Cerebellar cortex (tissue), 1 donor: ENCODE measurements around the gene CDKN1C.

Experiments used
- DNase-seq: peaks from one replicate; pipeline ENCODE4 v3.0.0-alpha.2; 2015; ENCODE audit warnings: low spot score

Gene CDKN1C

DNA sequence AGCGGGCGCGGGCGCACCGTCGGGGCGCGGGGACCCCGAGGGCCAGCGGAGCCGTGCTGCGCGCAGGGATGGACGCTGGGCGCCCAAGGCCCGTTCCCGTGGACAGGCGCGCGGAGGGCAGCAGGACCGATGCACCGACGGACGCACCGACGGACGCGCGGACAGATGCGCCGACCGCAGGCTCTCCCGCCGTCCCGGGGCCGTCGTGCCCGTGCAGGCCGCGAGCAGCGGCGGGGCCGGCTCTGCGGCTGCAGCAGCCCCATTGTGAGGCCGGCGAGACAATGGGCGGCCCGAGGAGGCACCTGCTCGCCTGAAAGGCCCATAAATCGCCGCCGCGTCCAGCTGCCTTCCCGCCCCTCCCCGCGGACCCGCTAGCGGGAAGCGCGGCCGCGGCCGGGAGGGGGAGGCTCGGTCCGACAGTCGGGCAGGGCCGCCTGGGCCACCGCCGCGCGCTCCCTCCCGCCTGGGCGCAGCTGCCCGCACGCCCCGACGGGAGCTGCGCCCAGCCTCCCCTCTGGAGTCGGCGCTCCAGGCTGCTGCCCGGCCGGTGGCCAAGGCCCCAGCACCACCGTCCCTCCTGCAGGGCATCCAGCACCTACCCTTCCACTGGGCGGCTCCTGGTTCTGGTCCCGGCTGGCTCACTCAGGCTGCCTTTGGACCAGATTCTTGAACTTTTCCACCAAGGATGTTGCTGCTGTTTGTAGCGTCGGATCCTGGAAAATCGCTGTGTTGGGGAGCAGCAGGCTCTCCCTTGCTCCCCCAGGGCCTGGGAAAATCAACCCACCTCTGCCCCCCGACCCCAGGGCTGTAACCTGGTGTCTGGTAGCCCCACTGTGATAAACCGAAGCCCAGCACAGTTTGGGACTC is 15.8 kb downstream of the CDKN1C start:
- no peak for DNase-seq

- DNase-seq: no peak
Measured at GRCh38 chr11:2869134-2869526, 16.4 kb downstream of the CDKN1C start.

- DNase-seq: no peak
Measured at GRCh38 chr11:2868506-2869133, 17.0 kb downstream of the CDKN1C start.

- DNase-seq: no peak
Measured at GRCh38 chr11:2867722-2868505, 17.7 kb downstream of the CDKN1C start.

GRCh38 chr11:2867142-2867541 is 18.4 kb downstream of the CDKN1C start:
- no peak for DNase-seq

DNA sequence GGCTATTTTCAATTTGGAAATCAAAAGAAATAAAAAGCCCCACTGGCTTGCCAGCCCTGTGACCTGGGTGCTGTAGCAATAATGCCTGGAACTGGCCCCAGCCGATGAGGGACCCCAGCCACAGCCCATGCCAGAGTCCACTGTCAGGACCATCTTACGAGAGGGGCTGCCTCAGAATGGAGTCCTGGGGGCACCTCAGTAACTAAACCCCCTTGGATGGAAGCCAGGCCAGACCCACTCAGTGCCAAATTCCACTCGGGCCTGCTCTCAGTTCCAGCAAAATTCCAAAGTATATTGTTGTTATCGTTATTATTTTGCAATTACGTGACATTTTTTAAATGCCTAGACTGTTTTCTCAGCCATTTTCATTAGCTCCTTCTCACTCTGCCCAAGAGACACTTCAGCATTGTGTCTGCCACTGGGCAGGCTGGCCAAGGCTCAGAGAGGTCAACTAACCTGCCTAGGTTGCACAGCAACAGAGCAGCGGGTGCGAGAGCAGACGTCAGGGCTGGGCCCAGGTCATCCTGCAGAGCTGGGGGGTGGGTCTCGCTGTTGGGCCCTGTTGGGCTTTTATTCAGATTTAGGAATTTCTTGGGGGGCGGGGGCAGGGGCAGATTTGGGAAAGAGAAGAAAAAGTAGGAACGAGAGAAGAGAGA is 19.5 kb downstream of the CDKN1C start:
- DNase-seq: no peak

- DNase-seq: no peak
Measured at GRCh38 chr11:2864901-2865300, 20.7 kb downstream of the CDKN1C start.

- no peak for DNase-seq
Measured at GRCh38 chr11:2863276-2863618, 22.3 kb downstream of the CDKN1C start.

- no peak for DNase-seq
Measured at GRCh38 chr11:2862395-2863275, 22.9 kb downstream of the CDKN1C start.

- DNase-seq: no peak
Measured at GRCh38 chr11:2860636-2861035, 24.9 kb downstream of the CDKN1C start.

DNA sequence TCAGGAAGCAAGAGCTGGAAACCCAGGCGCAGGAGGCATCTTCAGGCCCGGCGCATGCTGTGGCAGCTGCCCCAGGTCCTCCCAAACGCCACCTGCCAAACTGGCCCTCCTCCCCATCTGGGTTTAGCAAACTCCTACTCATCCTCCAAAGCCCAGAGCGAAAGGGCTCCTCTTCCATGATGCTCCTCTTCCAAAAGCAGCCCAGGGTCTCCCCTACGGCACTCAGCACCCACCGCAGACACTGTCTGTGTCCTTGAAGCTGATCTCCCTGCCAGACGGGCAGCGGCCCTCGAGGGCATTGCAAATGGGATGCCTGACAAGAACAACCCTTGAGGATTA is 25.9 kb downstream of the CDKN1C start:
- DNase-seq: no peak

- no peak for DNase-seq
Measured at GRCh38 chr11:2858995-2859698, 26.4 kb downstream of the CDKN1C start.

DNA sequence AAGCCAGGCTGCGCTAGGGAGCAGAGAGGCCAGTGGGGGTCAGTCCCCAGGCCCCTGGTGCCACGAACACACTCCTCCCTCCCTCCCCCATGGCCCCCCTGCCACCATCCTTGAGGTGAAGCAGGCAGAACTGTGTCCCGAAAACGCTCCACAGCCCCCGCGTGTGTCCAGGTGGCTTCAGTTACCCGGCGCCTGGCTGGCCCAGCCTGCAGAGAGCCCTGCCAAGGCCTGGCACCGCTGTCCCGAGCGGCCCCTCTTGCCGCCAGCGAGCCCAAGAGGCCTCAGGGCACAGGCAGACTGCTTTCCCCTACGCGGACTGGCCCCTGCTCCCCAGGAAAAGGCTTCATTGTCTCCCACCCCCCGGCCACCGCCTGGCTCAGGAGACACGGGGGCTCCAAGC is 27.7 kb downstream of the CDKN1C start:
- DNase-seq: no peak

DNA sequence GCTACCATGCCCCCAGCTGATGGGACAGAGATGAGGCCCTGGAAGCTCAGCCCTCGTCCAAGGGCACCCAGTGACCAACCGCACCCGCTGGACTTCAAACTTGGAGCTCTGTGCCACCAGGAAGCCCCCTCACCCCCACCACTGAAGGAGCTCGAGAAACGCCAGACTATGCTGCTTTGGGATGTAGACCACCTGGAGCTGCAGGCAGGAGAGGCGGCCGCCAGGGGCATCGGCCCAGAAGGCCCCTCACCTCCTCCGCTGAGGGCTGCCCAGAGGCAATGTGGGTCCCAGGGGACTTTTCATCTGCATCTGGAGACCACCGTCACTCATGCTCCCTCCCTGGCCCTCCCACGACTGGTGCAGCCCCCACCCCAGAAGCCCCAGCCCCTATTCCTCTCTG is 28.3 kb downstream of the CDKN1C start:
- DNase-seq: no peak

DNA sequence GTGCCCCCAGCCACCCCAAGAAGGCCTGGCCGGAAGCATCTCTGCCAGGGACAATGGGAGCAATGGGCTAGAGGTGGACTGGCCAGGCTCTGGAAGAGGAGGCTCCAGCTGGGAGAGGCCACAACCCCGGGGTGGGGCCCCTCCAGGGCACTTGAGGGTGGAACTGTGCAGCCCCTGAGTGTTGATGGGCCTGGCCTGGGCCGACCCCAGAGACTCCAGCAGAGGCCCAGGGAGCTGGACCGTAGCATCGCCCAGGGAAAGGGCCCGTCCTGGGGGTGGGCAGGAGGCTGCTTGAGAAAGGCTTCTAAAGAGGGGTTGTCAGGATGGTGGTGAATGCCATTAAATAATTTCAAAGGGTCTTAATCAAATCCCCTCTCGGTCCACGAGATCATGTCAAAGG is 30.4 kb downstream of the CDKN1C start:
- no peak for DNase-seq

GRCh38 chr11:2853997-2854560 is 31.5 kb downstream of the CDKN1C start:
- no peak for DNase-seq

- DNase-seq: no peak
Measured at GRCh38 chr11:2853401-2853800, 32.2 kb downstream of the CDKN1C start.

DNA sequence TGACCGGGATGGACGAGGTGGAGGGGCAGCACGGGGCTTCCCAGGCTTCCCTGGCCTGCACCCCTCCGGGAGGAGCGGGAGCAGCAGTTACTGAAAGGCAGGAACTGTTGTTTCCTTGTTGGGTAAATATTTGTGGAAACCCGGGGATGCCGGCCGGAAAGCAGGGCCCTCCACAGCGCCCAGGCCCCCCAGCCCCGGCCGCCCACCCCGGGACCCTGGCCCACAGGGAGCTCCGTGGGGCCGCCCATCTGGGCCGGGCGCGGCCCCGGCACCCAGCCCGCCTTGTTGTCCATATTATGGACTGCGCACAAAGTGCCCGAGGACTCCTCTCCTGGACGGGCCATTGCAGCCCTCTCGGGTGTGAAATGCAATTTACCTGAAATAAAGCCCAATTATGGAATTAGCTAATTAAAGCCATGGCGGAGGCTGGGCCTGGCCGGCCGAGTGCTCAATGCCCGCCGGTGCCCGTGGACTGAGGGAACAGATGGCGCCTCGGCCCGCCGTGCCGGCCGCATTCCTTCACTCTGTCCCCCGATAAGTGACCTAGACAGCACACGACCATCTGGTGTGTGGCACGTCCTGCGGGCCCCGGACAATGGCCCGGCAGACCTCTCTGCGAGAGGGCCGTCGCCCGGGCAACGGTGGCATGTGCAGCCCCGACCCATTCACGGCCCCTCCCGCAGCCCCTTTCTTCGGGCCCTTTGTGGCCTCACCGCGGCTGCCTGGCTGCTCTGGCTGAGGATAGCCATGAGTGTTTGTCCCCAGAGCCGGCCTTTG is 35.4 kb downstream of the CDKN1C start:
- peak; percentile 52 for DNase-seq

GRCh38 chr11:2848497-2848896 is 37.1 kb downstream of the CDKN1C start:
- no peak for DNase-seq

DNA sequence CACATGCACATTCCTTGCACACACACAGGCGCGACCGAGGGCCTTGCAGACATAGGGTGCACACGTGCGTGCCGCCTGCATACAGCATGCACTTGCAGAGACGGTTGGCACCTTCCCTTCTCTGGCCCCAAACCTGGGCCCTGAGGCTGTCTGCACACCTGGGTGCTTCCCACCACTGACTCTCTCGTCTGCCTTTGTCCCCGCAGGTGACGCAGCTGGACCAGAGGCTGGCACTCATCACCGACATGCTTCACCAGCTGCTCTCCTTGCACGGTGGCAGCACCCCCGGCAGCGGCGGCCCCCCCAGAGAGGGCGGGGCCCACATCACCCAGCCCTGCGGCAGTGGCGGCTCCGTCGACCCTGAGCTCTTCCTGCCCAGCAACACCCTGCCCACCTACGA is 38.0 kb downstream of the CDKN1C start:
- no peak for DNase-seq
